Sigmoid colon (tissue), 7 donors: Measurements from ENCODE around the gene HAUS3. TPM values are rescaled to one million over a fixed set of nuclear protein-coding genes. Genes with fewer than 3 reads are reported as not detected.

Experiments
- DNase-seq: peaks from one replicate; pipeline ENCODE4 v3.0.0-alpha.2; 2019
- H3K27ac ChIP-seq, 4 donors: fragments of 200-600 bp; sonication (generic); one replicate each; pipeline ENCODE4 v1.5.1; 2016 to 2019; ENCODE audit warnings: mild to moderate bottlenecking in 1 of 4
- H3K27me3 ChIP-seq, 3 donors: fragments of 200-600 bp; sonication (generic); one replicate each; pipeline ENCODE4 v1.5.1; 2019; ENCODE audit warnings: mild to moderate bottlenecking in 1 of 3
- H3K36me3 ChIP-seq, 4 donors: fragments of 200-600 bp; sonication (generic); one replicate each; pipeline ENCODE4 v1.5.1; 2016 to 2019
- H3K4me1 ChIP-seq, 4 donors: fragments of 200-600 bp; sonication (generic); one replicate each; pipeline ENCODE4 v1.5.1; 2017 to 2019
- H3K4me3 ChIP-seq, 4 donors: fragments of 200-600 bp; sonication (generic); one replicate each; pipeline ENCODE4 v1.5.1; 2017 to 2019; ENCODE audit warnings: mild to moderate bottlenecking in 2 of 4, moderate library complexity in 1 of 4
- H3K9me3 ChIP-seq, 4 donors: fragments of 200-600 bp in 3 of 4; sonication (generic) in 3 of 4; one replicate each; pipeline versions ENCODE4 v1.5.1 to v1.6.1; 2013 to 2019
- EP300 ChIP-seq, 4 donors: sonication (generic); formaldehyde crosslinking; IDR thresholded peaks; one replicate each; pipeline ENCODE4 v1.6.1; 2017; ENCODE audit warnings: antibody characterized with exemption in 4 of 4
- POLR2A ChIP-seq, 2 donors: fragments of 450-650 bp; IDR thresholded peaks; one replicate each; pipeline ENCODE4 v1.6.1; 2016; ENCODE audit warnings: antibody characterized with exemption in 2 of 2, mild to moderate bottlenecking in 2 of 2, moderate library complexity in 2 of 2
- POLR2AphosphoS5 ChIP-seq, 4 donors: sonication (generic); formaldehyde crosslinking; IDR thresholded peaks; one replicate each; pipeline ENCODE4 v1.6.1; 2017; ENCODE audit warnings: antibody characterized with exemption in 4 of 4
- WGBS, 2 donors: extraction: QIAGEN DNeasy Blood & Tissue Kit; methylation state at CpG; one replicate each; pipeline ENCODE4 v1.1.7; 2013; 5-methylcytosine and 5-hydroxymethylcytosine counted together
- intact Hi-C: fragments of 100-400 bp; cut with DNase I; formaldehyde crosslinking; loops from one replicate; pipeline ENCODE4 v1.15.1; 2023
- polyA plus RNA-seq, 3 donors: library from polyadenylated mRNA; stranded (reverse); fragments of 200-250 nt; gene quantifications; one replicate each; pipeline ENCODE4 v1.2.3, GENCODE V29; 2013
- total RNA-seq, 4 donors: library from RNA; depleted of rRNA; stranded (reverse); fragments of >200 nt; gene quantifications; one replicate each; pipeline ENCODE4 v1.1.0, GENCODE V29; 2016
- TF ChIP-seq, protein P1 (sequence below), 4 experiments: fragments of 450-650 bp in 3 of 4; fragments of 200-600 bp in 1 of 4; IDR thresholded peaks; one replicate each; pipeline ENCODE4 v1.5.1; 2016 to 2019; ENCODE audit warnings: antibody characterized with exemption in 4 of 4, mild to moderate bottlenecking in 3 of 4, moderate library complexity in 2 of 4
- donor health status: healthy with polysubstance abuse.
- donor health status: Bipolar disorder and iron deficiency.
- donor health status: healthy.

The HAUS3 gene, protein sequence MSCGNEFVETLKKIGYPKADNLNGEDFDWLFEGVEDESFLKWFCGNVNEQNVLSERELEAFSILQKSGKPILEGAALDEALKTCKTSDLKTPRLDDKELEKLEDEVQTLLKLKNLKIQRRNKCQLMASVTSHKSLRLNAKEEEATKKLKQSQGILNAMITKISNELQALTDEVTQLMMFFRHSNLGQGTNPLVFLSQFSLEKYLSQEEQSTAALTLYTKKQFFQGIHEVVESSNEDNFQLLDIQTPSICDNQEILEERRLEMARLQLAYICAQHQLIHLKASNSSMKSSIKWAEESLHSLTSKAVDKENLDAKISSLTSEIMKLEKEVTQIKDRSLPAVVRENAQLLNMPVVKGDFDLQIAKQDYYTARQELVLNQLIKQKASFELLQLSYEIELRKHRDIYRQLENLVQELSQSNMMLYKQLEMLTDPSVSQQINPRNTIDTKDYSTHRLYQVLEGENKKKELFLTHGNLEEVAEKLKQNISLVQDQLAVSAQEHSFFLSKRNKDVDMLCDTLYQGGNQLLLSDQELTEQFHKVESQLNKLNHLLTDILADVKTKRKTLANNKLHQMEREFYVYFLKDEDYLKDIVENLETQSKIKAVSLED
- 10 to 100 TPM; 12.1 to 18.5 (median 16.4) TPM for total RNA-seq
- polyA plus RNA-seq = 1 to 10 TPM; 3.2 to 7.7 (median 6.0) TPM

DNA sequence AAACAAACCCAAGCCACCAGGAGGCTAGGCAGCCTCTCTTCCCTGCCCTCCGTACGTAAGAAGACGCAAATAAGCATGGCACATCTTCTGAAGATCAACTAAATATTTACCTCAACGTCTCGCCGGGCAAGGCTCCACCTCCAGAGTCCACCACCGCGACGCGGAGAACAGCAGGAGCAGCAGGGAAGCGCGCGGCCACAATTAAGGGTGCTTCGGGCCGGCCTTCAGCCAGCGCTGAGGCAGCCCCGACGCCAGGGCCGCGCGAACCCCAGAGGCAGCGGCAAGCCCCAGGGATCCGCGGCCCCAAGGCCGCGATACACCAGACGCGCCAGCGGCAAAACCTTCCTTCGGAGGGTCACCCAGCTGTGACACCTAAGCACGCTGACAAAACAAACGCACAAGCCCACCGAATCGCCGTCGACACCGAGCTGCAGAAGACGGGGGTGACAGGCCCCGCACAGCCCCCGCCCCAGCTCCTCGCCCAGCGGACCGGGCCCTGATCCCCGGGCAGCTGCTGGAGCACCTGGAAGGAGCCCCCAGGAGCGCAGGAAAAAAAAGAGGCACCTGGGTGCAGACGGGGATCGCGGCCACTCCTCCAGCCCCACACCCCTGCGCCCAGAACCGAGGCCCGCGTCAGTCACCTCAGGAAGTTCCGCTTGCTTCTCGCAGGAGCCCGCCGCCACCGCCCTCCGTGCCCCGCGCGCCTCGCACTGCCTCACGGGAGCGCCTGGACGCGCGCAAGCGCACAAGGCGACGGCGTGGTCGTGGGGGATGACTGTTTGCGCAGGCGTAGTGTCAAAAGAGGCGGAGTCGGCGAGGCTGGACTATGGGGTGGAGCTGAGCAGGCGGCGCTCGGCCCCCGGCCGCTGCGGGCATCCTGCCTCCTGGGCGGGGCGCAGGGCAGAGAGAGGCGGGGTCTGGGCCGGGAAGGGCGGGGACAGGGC is at the start of gene HAUS3, which contains the start of gene POLN:
HAUS3 (minus strand) TSS at position 712 of the 944 bp plus-strand sequence. CDS start 1,175 bp downstream, outside the sequence.
POLN (minus strand) TSS at position 712 of the 944 bp plus-strand sequence. CDS start 12,890 bp downstream, outside the sequence.
- Histone ChIP-seq H3K36me3 (peaks cover 0 to 7% (median 0%) of the 10 kb centered on the region in 4 donors), H3K9me3 (no peaks in the 10 kb centered on the region), H3K4me3 (peak within 1 kb of the TSS; percentile 72 to 86 (median 85)), H3K4me1 (peaks cover 0 to 51% (median 41%) of the 10 kb centered on the region in 4 donors), H3K27me3 (no peaks in the 10 kb centered on the region), H3K27ac (peak within 1 kb of the TSS; percentile 80 to 84 (median 82))
- 0 to 1% methylated on average over 88 of the region's 88 CpGs for WGBS, 2 donors
- intact Hi-C loops = loop anchor here (1.0 to 5.0 kb wide), 3 partner anchors 21 to 221 kb away; partner anchors contain the start of genes CFAP99, MXD4 and ZFYVE28
- peak; percentile 99 for DNase-seq
- TF ChIP-seq EP300 (IDR thresholded peaks at IDR 0.05) (no peak), POLR2AphosphoS5 (IDR thresholded peaks at IDR 0.05) (peak; percentile 92 to 98 (median 96)), POLR2A (IDR thresholded peaks at IDR 0.05) (peak; percentile 76 to 84)
- TF ChIP-seq, protein P1, sequence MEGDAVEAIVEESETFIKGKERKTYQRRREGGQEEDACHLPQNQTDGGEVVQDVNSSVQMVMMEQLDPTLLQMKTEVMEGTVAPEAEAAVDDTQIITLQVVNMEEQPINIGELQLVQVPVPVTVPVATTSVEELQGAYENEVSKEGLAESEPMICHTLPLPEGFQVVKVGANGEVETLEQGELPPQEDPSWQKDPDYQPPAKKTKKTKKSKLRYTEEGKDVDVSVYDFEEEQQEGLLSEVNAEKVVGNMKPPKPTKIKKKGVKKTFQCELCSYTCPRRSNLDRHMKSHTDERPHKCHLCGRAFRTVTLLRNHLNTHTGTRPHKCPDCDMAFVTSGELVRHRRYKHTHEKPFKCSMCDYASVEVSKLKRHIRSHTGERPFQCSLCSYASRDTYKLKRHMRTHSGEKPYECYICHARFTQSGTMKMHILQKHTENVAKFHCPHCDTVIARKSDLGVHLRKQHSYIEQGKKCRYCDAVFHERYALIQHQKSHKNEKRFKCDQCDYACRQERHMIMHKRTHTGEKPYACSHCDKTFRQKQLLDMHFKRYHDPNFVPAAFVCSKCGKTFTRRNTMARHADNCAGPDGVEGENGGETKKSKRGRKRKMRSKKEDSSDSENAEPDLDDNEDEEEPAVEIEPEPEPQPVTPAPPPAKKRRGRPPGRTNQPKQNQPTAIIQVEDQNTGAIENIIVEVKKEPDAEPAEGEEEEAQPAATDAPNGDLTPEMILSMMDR (IDR thresholded peaks at IDR 0.05) = no peak

DNA sequence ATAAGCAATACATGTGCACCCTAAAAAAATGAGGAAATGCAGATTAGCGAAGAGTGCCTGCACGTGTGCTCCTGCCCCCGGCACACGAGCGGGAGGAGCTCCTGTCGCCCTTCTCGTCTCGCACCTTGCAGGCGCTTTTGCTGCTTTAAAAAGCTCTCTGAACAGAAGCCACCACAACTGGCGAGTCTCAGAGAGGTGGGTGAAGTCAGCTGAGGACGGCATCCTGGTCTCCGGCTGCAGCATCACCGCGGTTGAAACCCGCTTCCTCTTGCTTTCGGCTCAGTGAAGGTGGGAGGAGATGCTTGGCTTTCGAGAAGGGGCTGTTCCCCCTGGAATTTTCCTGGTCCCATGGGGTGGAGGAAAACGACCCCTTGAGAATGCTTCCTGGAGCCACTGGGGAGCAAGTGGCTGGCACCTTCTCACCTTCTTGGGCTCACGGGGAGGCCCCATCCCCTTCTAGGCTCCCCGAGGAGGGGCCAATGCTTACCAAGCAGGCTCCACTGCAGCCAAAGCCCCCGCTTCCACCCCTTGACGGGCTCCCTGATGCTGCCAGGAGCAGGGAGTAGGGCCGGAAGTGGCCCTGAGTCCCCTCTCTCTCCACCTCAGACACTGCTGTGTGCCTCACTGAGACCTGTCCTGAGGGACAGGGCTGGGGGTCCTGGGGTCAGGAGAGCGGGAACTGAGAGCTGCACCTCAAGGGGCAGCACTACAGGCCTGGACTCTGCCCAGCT is 49.2 kb upstream of the HAUS3 start:
- TF ChIP-seq POLR2AphosphoS5 (IDR thresholded peaks at IDR 0.05) (no peak), POLR2A (IDR thresholded peaks at IDR 0.05) (no peak), EP300 (IDR thresholded peaks at IDR 0.05) (no peak)
- TF ChIP-seq, protein P1 (IDR thresholded peaks at IDR 0.05) = no peak
- H3K4me3 ChIP-seq = no peak overlapping the region
- no peaks in the 10 kb centered on the region for H3K27me3 ChIP-seq
- no peak overlapping the region for H3K27ac ChIP-seq
- no peaks in the 10 kb centered on the region for H3K4me1 ChIP-seq
- intact Hi-C loops = no loop called here
- 49 to 80% methylated on average over 24 of the region's 24 CpGs for WGBS, 2 donors
- no peaks in the 10 kb centered on the region for H3K9me3 ChIP-seq
- H3K36me3 ChIP-seq = no peaks in the 10 kb centered on the region
- DNase-seq = peak; percentile 52

DNA sequence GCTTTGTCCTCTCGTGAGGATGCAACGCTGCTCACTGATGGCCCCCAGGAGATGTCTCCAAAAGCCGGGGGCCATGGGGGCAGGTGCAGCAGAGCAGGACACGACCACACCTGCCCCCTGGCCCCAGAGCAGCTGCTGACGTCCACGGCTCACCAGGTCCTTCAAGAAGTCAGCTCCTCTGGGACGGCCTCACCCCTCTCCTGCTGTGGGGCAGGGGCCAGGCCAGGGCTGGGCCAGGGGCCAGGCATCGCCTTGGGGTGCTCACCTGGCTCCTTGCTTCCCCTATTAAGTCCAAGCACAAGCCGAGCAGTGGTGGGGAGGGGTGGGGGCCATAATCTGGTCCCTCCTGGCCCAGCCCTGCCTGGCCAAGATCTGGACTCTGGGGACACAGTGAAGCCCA is 48.6 kb upstream of the HAUS3 start:
- peak; percentile 48 for DNase-seq
- 79 to 90% methylated on average over 9 of the region's 9 CpGs for WGBS, 2 donors
- Histone ChIP-seq H3K4me1 (no peaks in the 10 kb centered on the region), H3K27ac (no peak overlapping the region), H3K9me3 (no peaks in the 10 kb centered on the region), H3K4me3 (no peak overlapping the region), H3K27me3 (no peaks in the 10 kb centered on the region), H3K36me3 (no peaks in the 10 kb centered on the region)
- no peak for TF ChIP-seq EP300 (IDR thresholded peaks at IDR 0.05)
- TF ChIP-seq POLR2A (IDR thresholded peaks at IDR 0.05) = no peak
- no peak for TF ChIP-seq POLR2AphosphoS5 (IDR thresholded peaks at IDR 0.05)
- TF ChIP-seq, protein P1 (IDR thresholded peaks at IDR 0.05) = no peak
- intact Hi-C loops = no loop called here

DNA sequence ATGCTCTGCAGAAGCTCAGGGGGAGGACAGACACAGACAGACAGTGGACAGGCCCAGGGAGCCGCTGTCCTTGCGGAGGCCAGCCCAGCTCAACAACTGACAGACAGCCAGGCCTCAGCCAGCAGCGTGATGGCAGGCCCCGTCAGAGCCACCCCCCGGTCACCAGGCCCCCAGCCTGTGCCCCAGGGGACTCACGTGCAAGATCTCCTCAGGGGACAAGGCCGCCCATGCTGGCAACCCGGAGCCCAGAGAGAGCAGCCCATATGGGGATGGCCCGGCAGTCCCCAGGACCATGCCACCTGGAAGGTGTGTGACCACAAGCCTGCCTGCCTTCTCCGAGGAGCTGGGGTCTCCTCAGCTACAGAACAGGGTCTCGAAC is 48.0 kb upstream of the HAUS3 start:
- 91 to 95% methylated on average over 11 of the region's 11 CpGs for WGBS, 2 donors
- peak; percentile 49 for DNase-seq
- Histone ChIP-seq H3K4me1 (no peaks in the 10 kb centered on the region), H3K36me3 (no peaks in the 10 kb centered on the region), H3K9me3 (no peaks in the 10 kb centered on the region), H3K27me3 (no peaks in the 10 kb centered on the region), H3K4me3 (no peak overlapping the region), H3K27ac (no peak overlapping the region)
- intact Hi-C loops = no loop called here
- TF ChIP-seq, protein P1 (IDR thresholded peaks at IDR 0.05) = no peak
- TF ChIP-seq EP300 (IDR thresholded peaks at IDR 0.05) (no peak), POLR2AphosphoS5 (IDR thresholded peaks at IDR 0.05) (no peak), POLR2A (IDR thresholded peaks at IDR 0.05) (no peak)
